OCI-LY7 (cell line): Measurements from ENCODE around the gene ZNF516. TPM values are rescaled to one million over a fixed set of nuclear protein-coding genes. Genes with fewer than 3 reads are reported as not detected.
"Not testable (repeated sequence)": the region's sequence is repeated elsewhere in the genome, so short reads cannot be mapped to it uniquely, and the experiment has no call there.

ENCODE experiments used
- BruUV-seq: library from RNA; stranded (reverse); fragments of 400-500 nt; replicated peaks from 2 replicates; lab custom pipeline; 2021; lab: Mats Ljungman, UMichigan
- CTCF ChIA-PET: fragments of 300-600 bp; sonication (Branson Sonifier 250); formaldehyde crosslinking; loops from one replicate; lab custom pipeline; 2022; ENCODE audit warnings: antibody characterized with exemption; ENCODE audit not compliant: unreplicated experiment; lab: Charles Lee
- POLR2A ChIA-PET: fragments of 300-600 bp; sonication (Branson Sonifier 250); formaldehyde crosslinking; loops from one replicate; lab custom pipeline; 2022; ENCODE audit warnings: antibody characterized with exemption; lab: Charles Lee
- DNase-seq: peaks from one replicate; pipeline ENCODE4 v3.0.0-alpha.2; 2015; ENCODE audit warnings: low spot score
- H2AFZ ChIP-seq: fragments of 200-600 bp; sonication (generic), shearing (Covaris generic); 2 replicates; pipeline ENCODE4 v1.6.1; 2014; ENCODE audit warnings: mild to moderate bottlenecking, antibody characterized with exemption, low read length, moderate library complexity
- H3K27ac ChIP-seq: fragments of 200-600 bp; sonication (generic); 2 replicates; pipeline ENCODE4 v1.5.1; 2014; ENCODE audit warnings: mixed run types, low read depth, mild to moderate bottlenecking, moderate library complexity, low read length, inconsistent platforms; ENCODE audit not compliant: poor library complexity, severe bottlenecking
- H3K36me3 ChIP-seq: fragments of 200-600 bp; sonication (generic); 2 replicates; pipeline ENCODE4 v1.6.1; 2014; ENCODE audit warnings: mild to moderate bottlenecking, antibody characterized with exemption, low read length, moderate library complexity, mixed read lengths; ENCODE audit not compliant: insufficient read depth
- H3K4me1 ChIP-seq: fragments of 200-600 bp; sonication (generic); 2 replicates; pipeline ENCODE4 v1.5.1; 2014; ENCODE audit warnings: mild to moderate bottlenecking, low read length; ENCODE audit not compliant: insufficient read depth, poor library complexity, severe bottlenecking
- H3K4me2 ChIP-seq: fragments of 200-600 bp; sonication (generic); 2 replicates; pipeline ENCODE4 v1.6.1; 2014; ENCODE audit warnings: mild to moderate bottlenecking, low read length
- H3K4me3 ChIP-seq: fragments of 200-600 bp; sonication (generic); 2 replicates; pipeline ENCODE4 v1.5.1; 2014; ENCODE audit warnings: mild to moderate bottlenecking, low read depth, low read length; ENCODE audit not compliant: poor library complexity, severe bottlenecking
- H3K79me2 ChIP-seq: fragments of 200-600 bp; sonication (generic); 2 replicates; pipeline ENCODE4 v1.6.1; 2016; ENCODE audit warnings: low read depth, mild to moderate bottlenecking, low read length, moderate library complexity, mixed read lengths; ENCODE audit not compliant: insufficient read depth
- H3K9me2 ChIP-seq: fragments of 200-600 bp; sonication (generic); 2 replicates; pipeline ENCODE4 v1.6.1; 2016; ENCODE audit warnings: mild to moderate bottlenecking, low read length, mixed read lengths; ENCODE audit not compliant: insufficient read depth
- H3K9me3 ChIP-seq: fragments of 200-600 bp; sonication (generic); 2 replicates; pipeline ENCODE4 v1.6.1; 2014; ENCODE audit warnings: mild to moderate bottlenecking, mixed run types, low read length, mixed read lengths
- H4K20me1 ChIP-seq: fragments of 200-600 bp; sonication (generic); 2 replicates; pipeline ENCODE4 v1.6.1; 2014; ENCODE audit warnings: mild to moderate bottlenecking, antibody characterized with exemption, low read length, moderate library complexity, mixed read lengths; ENCODE audit not compliant: insufficient read depth
- EZH2phosphoT487 ChIP-seq: fragments of 200-600 bp; sonication (generic); IDR thresholded peaks from 2 replicates; pipeline ENCODE4 v1.6.1; 2018; ENCODE audit warnings: low read depth, borderline replicate concordance, mild to moderate bottlenecking, mixed run types, antibody characterized with exemption, low read length, moderate library complexity, mixed read lengths
- intact Hi-C: fragments of 100-400 bp; cut with micrococcal nuclease; formaldehyde crosslinking; loops from one replicate; pipeline ENCODE4 v1.10.0; 2022; ENCODE audit not compliant: unreplicated experiment
- total RNA-seq, 2 experiments: library from RNA; depleted of rRNA in 1 of 2; stranded (reverse); fragments of >200 nt in 1 of 2; shearing (Covaris generic) in 1 of 2; gene quantifications; 2 replicates each; pipeline ENCODE4 v1.2.3, GENCODE V29; 2014 to 2022
- TF ChIP-seq, protein P1 (sequence below): fragments of 200-600 bp; sonication (generic); conservative IDR thresholded peaks from 2 replicates; pipeline ENCODE4 v1.5.1; 2014; ENCODE audit warnings: mild to moderate bottlenecking, antibody characterized with exemption, low read length, moderate library complexity, mixed read lengths

Gene ZNF516
- total RNA-seq, 2 experiments from 2014 or later = 16.2 to 32.3 TPM

DNA sequence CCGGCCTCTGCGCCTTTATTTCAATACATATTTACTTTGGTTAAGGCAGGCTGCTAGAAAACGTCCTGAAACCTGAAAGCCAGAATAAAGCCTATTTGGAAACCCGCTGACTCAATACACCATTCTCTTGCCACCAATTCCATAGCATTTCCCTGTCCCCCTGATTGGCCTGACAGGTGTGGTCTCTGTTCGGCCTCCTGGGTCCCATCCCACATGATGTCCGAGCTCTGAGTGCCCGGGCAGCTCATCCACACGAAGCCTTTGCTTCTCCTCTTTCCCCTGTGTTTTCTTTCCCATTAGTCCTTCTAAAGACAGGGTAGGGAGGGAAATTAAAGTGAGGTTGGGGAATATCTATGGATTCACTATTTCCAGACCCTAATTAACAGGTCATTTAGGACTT, 42.6 kb upstream of the ZNF516 start:
- no TSS peak for BruUV-seq
- H3K4me3 ChIP-seq = no peak overlapping the region
- no peaks in the 10 kb centered on the region for H3K4me1 ChIP-seq
- H3K27ac ChIP-seq = no peak overlapping the region
- no peak for TF ChIP-seq EZH2phosphoT487
- TF ChIP-seq, protein P1, sequence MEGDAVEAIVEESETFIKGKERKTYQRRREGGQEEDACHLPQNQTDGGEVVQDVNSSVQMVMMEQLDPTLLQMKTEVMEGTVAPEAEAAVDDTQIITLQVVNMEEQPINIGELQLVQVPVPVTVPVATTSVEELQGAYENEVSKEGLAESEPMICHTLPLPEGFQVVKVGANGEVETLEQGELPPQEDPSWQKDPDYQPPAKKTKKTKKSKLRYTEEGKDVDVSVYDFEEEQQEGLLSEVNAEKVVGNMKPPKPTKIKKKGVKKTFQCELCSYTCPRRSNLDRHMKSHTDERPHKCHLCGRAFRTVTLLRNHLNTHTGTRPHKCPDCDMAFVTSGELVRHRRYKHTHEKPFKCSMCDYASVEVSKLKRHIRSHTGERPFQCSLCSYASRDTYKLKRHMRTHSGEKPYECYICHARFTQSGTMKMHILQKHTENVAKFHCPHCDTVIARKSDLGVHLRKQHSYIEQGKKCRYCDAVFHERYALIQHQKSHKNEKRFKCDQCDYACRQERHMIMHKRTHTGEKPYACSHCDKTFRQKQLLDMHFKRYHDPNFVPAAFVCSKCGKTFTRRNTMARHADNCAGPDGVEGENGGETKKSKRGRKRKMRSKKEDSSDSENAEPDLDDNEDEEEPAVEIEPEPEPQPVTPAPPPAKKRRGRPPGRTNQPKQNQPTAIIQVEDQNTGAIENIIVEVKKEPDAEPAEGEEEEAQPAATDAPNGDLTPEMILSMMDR = no peak
- no peak overlapping the region for H2AFZ ChIP-seq
- no peaks in the 10 kb centered on the region for H3K9me3 ChIP-seq
- H3K9me2 ChIP-seq = no peaks in the 10 kb centered on the region
- ChIA-PET POLR2A (no interaction called here), CTCF (no interaction called here)
- no peaks in the 10 kb centered on the region for H3K36me3 ChIP-seq
- no peak overlapping the region for H3K4me2 ChIP-seq
- H3K79me2 ChIP-seq = no peaks in the 10 kb centered on the region
- no peak for DNase-seq
- intact Hi-C loops = no loop called here
- no peaks in the 10 kb centered on the region for H4K20me1 ChIP-seq

DNA sequence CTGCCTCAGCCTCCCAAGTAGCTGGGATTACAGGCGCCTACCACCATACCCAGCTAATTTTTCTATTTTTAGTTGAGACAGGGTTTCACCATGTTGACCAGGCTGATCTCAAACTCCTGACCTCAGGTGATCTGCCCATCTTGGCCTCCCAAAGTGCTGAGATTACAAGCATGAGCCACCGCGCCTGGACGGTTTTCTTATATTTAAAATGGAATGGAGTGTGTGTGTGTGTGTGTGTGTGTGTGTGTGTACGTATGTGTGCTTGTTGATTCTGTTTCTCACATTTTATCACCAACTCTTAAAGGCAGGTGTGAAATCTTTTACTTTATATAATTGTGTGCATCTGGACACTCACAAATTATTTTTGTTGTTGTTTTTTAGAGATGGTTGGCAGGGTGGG, 41.6 kb upstream of the ZNF516 start:
- BruUV-seq, DNase-seq, H3K27ac ChIP-seq, H3K9me3 ChIP-seq, H3K4me1 ChIP-seq, H2AFZ ChIP-seq, POLR2A ChIA-PET, H3K79me2 ChIP-seq, H3K4me2 ChIP-seq, CTCF ChIA-PET, H3K36me3 ChIP-seq, H4K20me1 ChIP-seq, H3K4me3 ChIP-seq, intact Hi-C loops, H3K9me2 ChIP-seq: not testable (repeated sequence)

DNA sequence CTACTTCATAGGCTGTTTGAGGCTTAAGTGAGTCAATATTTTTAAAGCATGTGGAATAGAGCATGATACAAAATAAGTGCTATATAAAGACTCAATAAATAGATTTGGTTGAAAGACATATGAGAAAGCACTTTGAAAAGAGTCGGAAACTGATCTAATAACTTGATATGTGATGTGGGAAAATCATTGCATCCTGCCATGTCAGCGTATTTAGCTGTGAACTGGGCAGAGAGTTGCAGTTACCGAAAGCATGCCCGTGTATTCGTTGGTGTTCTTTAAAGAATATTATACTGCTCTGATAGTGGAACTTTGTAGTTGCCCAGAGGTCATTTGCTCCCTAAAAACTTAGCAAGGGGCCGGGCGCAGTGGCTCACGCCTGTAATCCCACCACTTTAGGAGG, 37.8 kb upstream of the ZNF516 start:
- H3K4me1 ChIP-seq = no peaks in the 10 kb centered on the region
- no peaks in the 10 kb centered on the region for H3K79me2 ChIP-seq
- H3K4me2 ChIP-seq = no peak overlapping the region
- intact Hi-C loops = no loop called here
- no peaks in the 10 kb centered on the region for H3K9me2 ChIP-seq
- H2AFZ ChIP-seq = no peak overlapping the region
- ChIA-PET POLR2A (interaction anchor here (0.7 kb wide), 1 partner anchor 593 kb away, joined by 3 read pairs; no protein-coding TSS in a partner anchor), CTCF (no interaction called here)
- BruUV-seq = no TSS peak
- no peak for DNase-seq
- no peak for TF ChIP-seq EZH2phosphoT487
- TF ChIP-seq, protein P1 = no peak
- H4K20me1 ChIP-seq = no peaks in the 10 kb centered on the region
- H3K9me3 ChIP-seq = no peaks in the 10 kb centered on the region
- no peak overlapping the region for H3K27ac ChIP-seq
- H3K4me3 ChIP-seq = no peak overlapping the region
- H3K36me3 ChIP-seq = no peaks in the 10 kb centered on the region
